Activated CD8-positive, alpha-beta memory T cell treated with anti-CD3 and anti-CD28 coated beads, Interleukin-2, amount 10 ng/mL, durations not matched to agents 7 days and 5 days (primary cell): Measurements from ENCODE around the gene ZNF385B. TPM values are rescaled to one million over a fixed set of nuclear protein-coding genes. Genes with fewer than 3 reads are reported as not detected.

Source experiments
- ATAC-seq: fragments of 150-1000 bp; cut with Tn5 transposase; one replicate; pipeline ENCODE4 v1.10.0; 2021; ENCODE audit warnings: moderate library complexity
- CTCF ChIA-PET: fragments of 350-600 bp; sonication (Branson Sonifier 250); formaldehyde crosslinking; loops from one replicate; lab custom pipeline; 2021; ENCODE audit warnings: antibody characterized with exemption; lab: Charles Lee
- DNase-seq: peaks from one replicate; pipeline ENCODE4 v3.0.0-alpha.2; 2020
- H3K27ac Mint-ChIP-seq: one replicate; pipeline ENCODE4 v1.8.0; 2021; ENCODE audit warnings: mild to moderate bottlenecking, mixed read lengths
- H3K27me3 Mint-ChIP-seq: one replicate; pipeline ENCODE4 v1.8.0; 2021; ENCODE audit warnings: mixed read lengths
- H3K36me3 Mint-ChIP-seq: one replicate; pipeline ENCODE4 v1.8.0; 2021; ENCODE audit warnings: mild to moderate bottlenecking, mixed read lengths
- H3K4me1 Mint-ChIP-seq: one replicate; pipeline ENCODE4 v1.8.0; 2021; ENCODE audit warnings: mixed read lengths
- H3K4me3 Mint-ChIP-seq: one replicate; pipeline ENCODE4 v1.8.0; 2021; ENCODE audit warnings: mild to moderate bottlenecking, moderate library complexity, mixed read lengths
- H3K9me3 Mint-ChIP-seq: one replicate; pipeline ENCODE4 v1.8.0; 2022; ENCODE audit warnings: low read depth, mixed read lengths
- total RNA-seq, 2 experiments: library from RNA; stranded (reverse); gene quantifications; one replicate each; pipeline ENCODE4 v1.2.3, GENCODE V29; 2021

ZNF385B gene
- total RNA-seq, 2 experiments from 2014 or later, result not detected

DNA sequence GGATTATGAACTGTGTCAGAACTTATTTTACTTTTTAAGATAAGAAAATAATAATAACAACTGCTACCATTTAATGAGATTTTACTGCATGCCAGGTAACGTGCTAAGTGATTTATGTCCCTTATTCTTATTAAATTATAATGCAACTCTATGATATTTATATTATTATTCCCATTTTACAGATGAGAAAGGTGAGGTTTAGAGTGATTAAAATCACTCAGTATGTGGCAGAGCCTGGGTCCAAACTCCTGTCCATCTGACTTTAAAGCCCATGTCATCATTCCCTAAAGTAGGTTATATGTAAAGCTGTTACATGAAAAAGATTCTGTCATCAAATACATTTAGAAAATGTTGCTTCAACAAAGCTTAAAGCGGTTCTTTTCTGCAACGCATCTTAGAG is 308.0 kb downstream of the ZNF385B start:
- no peaks in the 10 kb centered on the region for H3K9me3 Mint-ChIP-seq
- no peak overlapping the region for H3K27ac Mint-ChIP-seq
- H3K4me3 Mint-ChIP-seq, result no peak overlapping the region
- no peak for ATAC-seq
- no peaks in the 10 kb centered on the region for H3K36me3 Mint-ChIP-seq
- no peaks in the 10 kb centered on the region for H3K4me1 Mint-ChIP-seq
- DNase-seq, result no peak
- H3K27me3 Mint-ChIP-seq, result no peaks in the 10 kb centered on the region
- CTCF ChIA-PET, result no interaction called here

DNA sequence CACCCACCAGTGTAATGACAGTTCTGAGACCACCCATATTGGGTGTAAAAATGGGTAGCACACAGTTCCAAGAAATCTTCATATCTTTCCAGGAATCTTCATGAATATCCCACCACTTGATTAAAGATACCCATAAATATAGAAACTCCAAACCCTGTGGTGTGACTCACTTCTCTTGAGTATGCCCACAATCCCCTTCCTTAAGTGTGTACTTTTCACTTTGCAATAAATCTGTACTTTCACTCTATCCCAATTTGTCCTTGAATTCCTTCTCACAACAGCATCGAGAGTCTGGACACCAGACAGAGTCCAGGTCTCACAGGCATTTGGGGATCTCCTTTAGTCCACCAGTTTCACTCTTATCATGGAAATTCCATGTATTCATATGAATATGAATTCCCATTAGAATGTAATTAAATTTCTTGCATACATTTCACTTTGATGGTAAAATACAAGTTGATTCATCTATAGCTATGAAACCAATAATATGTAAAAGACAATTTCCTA is 309.8 kb downstream of the ZNF385B start:
- H3K4me3 Mint-ChIP-seq, result no peak overlapping the region
- H3K27ac Mint-ChIP-seq, result no peak overlapping the region
- no peaks in the 10 kb centered on the region for H3K27me3 Mint-ChIP-seq
- no peak for DNase-seq
- no peaks in the 10 kb centered on the region for H3K4me1 Mint-ChIP-seq
- H3K36me3 Mint-ChIP-seq, result no peaks in the 10 kb centered on the region
- no peak for ATAC-seq
- H3K9me3 Mint-ChIP-seq, result no peaks in the 10 kb centered on the region
- CTCF ChIA-PET, result no interaction called here

DNA sequence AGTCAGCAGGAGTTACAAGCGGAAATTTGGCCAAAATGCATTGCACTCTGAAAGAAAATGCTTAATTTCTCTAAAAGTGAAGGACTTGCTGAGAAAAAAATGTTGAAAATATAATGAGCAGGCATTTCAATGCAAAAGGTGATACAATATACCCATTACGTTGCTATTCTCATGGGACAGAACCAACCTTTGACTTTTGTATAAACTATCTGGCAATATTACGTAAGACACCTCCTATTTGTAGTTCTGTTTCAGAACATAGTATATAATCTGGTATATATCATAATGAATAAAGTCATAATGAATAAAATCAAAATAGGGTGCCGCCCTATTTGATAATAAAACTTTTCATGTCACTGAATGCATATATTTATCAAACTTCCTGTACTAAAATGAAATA is 310.6 kb downstream of the ZNF385B start:
- Mint-ChIP-seq H3K4me1 (no peaks in the 10 kb centered on the region), H3K27ac (no peak overlapping the region), H3K27me3 (no peaks in the 10 kb centered on the region), H3K36me3 (no peaks in the 10 kb centered on the region), H3K4me3 (no peak overlapping the region), H3K9me3 (no peaks in the 10 kb centered on the region)
- no peak for DNase-seq
- CTCF ChIA-PET, result no interaction called here
- ATAC-seq, result no peak

DNA sequence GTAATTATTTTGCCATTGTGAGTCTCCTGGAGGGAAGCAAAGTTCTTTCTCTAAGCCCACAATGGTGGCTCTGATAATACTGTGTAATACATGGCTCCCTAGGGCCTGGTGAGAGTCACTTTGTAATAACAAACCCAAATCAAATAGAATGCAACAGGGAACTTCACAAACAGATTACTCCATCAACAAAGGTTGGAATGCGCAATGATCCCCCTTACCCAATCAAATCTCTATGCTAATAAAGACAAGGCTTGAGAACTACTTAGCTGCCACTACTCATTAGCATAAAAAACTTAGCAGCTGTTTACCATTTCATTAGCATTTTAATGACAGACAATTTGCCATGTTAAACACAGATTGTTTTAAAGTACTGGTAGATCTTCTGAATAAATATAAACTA is 311.2 kb downstream of the ZNF385B start:
- Mint-ChIP-seq H3K9me3 (no peaks in the 10 kb centered on the region), H3K4me1 (no peaks in the 10 kb centered on the region), H3K36me3 (no peaks in the 10 kb centered on the region), H3K27me3 (no peaks in the 10 kb centered on the region), H3K27ac (no peak overlapping the region), H3K4me3 (no peak overlapping the region)
- no peak for DNase-seq
- no peak for ATAC-seq
- CTCF ChIA-PET, result interaction anchor here (0.7 kb wide), 1 partner anchor 628 kb away, joined by 3 read pairs; no protein-coding TSS in a partner anchor

DNA sequence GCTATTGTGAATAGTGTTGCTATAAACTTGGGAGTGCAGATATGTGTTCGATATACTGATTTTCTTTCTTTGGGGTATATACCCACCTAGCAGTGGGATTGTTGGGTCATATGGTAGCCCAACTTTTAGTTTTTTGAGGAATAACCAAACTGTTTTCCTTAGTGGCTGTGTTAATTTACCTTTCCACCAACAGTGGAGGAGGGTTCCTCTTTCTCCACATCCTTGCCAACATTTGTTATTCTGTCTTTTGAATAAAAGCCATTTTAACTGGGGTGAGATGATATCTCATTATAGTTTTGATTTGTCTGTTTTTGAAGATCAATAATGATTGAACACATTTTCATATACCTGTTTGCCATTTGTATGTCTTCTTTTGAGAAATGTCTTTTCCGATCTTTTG is 314.8 kb downstream of the ZNF385B start:
- Mint-ChIP-seq H3K4me1 (no peaks in the 10 kb centered on the region), H3K4me3 (no peak overlapping the region), H3K27ac (no peak overlapping the region), H3K27me3 (no peaks in the 10 kb centered on the region), H3K36me3 (no peaks in the 10 kb centered on the region), H3K9me3 (no peaks in the 10 kb centered on the region)
- CTCF ChIA-PET, result no interaction called here
- DNase-seq (no peak), ATAC-seq (no peak)

DNA sequence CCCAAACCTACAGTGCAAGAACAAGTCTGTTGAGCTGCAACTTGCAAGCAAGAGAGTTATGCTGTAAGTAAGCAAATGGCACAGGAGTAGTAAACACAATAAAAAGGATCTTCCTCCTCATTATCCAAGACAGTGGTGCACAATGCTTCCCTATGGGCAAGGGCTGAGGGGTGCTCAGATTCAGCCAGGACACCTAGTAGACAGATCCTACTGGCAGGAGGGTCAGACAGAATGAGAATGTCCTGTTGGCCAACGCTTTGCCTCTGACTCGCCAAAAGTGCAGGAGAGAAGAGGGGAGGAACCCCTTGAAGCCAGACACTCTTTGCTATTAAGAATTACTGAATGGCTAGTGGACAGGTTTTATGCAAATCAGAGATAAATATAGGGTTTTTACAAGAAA is 316.4 kb downstream of the ZNF385B start:
- H3K27me3 Mint-ChIP-seq, result no peaks in the 10 kb centered on the region
- H3K9me3 Mint-ChIP-seq, result no peaks in the 10 kb centered on the region
- H3K27ac Mint-ChIP-seq, result no peak overlapping the region
- DNase-seq, result no peak
- CTCF ChIA-PET, result no interaction called here
- no peak for ATAC-seq
- no peak overlapping the region for H3K4me3 Mint-ChIP-seq
- no peaks in the 10 kb centered on the region for H3K4me1 Mint-ChIP-seq
- no peaks in the 10 kb centered on the region for H3K36me3 Mint-ChIP-seq

DNA sequence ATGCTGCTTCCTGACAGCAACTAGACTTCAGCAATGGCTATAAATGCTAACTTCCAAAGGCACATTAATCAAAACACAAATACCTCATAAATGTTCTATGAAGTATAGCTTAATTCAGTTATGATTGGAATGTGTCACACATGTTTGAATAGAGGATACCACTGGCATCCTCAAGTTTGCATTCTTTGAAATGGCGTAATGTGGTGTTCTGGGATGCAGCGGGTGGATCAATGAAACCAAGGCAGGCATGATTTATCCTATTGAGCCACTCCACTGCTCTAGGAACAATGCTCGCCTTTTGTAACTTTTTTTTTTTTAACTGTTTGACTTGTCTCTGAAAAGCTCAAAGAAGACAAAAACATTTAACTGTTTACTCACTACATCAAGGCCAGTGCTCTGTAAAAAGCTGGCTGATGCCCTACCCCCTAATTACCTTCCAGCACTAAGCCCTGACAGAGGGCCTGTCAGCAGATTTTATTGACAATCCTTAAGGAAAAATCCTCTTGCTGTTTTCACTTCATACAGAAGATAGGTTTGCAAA is 318.0 kb downstream of the ZNF385B start:
- Mint-ChIP-seq H3K4me1 (no peaks in the 10 kb centered on the region), H3K27ac (no peak overlapping the region), H3K9me3 (no peaks in the 10 kb centered on the region), H3K27me3 (no peaks in the 10 kb centered on the region), H3K4me3 (no peak overlapping the region), H3K36me3 (no peaks in the 10 kb centered on the region)
- no peak for ATAC-seq
- no peak for DNase-seq
- CTCF ChIA-PET, result no interaction called here

DNA sequence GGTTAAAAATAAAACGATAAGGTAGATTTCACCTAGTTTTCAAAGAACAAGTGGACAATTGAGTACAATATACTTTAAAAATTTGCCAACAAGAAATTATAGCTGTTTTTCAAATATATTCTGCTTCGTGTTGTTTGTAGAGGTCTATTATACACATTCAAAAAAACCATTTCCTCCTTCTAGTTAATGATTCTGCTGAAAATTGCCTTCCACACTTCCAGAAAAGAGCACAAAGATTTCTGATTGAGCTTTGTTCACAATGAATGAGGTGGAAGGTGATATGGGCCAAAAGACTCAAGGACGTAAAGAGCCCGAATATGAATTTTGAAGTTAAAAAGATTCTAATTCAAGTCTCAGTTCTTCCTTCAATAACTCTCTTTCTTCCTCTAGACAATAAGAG is 319.8 kb downstream of the ZNF385B start:
- ATAC-seq (no peak), DNase-seq (no peak)
- no peaks in the 10 kb centered on the region for H3K27me3 Mint-ChIP-seq
- CTCF ChIA-PET, result no interaction called here
- H3K27ac Mint-ChIP-seq, result no peak overlapping the region
- H3K36me3 Mint-ChIP-seq, result no peaks in the 10 kb centered on the region
- H3K4me3 Mint-ChIP-seq, result no peak overlapping the region
- no peaks in the 10 kb centered on the region for H3K4me1 Mint-ChIP-seq
- no peaks in the 10 kb centered on the region for H3K9me3 Mint-ChIP-seq

DNA sequence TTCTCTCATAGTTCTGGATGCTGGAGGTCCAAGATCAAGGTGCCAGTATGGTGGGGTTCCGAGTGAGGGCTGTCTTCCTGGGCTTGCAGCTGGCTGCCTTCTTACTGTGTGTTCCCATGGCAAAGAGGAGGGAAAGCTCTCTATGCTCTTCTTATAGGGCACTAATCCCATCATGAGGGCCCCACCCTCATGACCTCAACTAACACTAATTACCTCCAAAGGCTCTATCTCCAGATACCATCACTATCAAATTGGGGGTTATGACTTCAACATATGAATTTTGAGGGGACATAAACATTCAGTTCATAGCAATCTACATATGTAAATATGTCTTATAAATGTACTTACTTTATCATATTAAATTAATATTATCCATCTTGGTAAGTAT is 322.3 kb downstream of the ZNF385B start:
- CTCF ChIA-PET, result no interaction called here
- no peaks in the 10 kb centered on the region for H3K9me3 Mint-ChIP-seq
- no peaks in the 10 kb centered on the region for H3K36me3 Mint-ChIP-seq
- ATAC-seq, result no peak
- no peak for DNase-seq
- no peaks in the 10 kb centered on the region for H3K27me3 Mint-ChIP-seq
- no peak overlapping the region for H3K4me3 Mint-ChIP-seq
- no peaks in the 10 kb centered on the region for H3K4me1 Mint-ChIP-seq
- H3K27ac Mint-ChIP-seq, result no peak overlapping the region

DNA sequence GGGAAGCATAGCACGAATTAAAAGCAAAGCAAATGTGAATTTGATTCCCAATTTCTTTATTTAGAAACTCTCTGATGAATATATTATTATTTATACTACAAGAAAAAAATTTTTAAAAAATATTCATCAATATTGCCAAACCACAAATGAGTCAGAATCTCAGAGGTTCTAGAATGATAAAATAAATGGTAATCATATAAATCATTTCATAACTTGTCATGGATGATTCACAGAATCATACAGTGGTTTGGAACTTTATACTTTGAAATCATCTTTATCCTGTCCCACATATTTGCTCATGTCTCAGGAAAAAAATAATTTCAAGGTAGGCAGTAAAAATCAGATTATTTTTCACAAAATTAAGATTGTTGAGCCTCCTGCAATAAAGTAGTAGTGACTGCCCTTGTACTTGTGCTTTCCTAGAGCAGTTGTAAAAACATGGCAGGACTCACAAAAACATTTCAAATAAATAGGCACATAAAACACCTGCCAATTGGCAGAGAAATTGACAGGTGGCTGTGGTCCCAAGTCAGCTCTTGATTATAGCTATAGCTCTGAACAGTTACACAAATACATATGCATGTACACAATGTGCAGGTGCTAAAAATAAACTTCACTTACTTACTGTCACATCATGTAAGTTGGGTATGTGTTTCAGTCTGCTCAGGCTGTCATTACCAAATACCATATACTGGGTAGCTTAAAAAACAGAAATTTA is 322.8 kb downstream of the ZNF385B start:
- Mint-ChIP-seq H3K4me1 (no peaks in the 10 kb centered on the region), H3K27me3 (no peaks in the 10 kb centered on the region), H3K9me3 (no peaks in the 10 kb centered on the region), H3K27ac (no peak overlapping the region), H3K36me3 (no peaks in the 10 kb centered on the region), H3K4me3 (no peak overlapping the region)
- CTCF ChIA-PET, result no interaction called here
- ATAC-seq, result no peak
- DNase-seq, result no peak

DNA sequence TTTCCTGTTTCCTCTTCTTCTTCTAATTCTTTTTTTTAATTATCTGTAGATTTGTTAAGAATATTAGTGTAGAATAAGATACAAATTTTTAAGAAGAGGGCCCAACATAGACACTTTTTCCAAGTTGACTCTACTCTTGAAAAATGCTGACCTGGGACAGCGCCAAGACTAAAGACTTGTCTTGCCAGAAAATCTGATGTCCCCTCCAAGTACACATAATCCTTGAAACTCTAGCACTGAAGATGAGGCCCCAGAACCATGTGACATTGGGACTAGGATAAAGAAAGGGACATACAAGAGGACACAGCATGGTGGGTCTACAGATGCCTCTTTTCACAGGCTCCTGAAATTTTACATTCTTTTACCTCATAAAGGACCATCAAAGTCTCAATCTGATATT is 325.2 kb downstream of the ZNF385B start:
- Mint-ChIP-seq H3K9me3 (no peaks in the 10 kb centered on the region), H3K27me3 (no peaks in the 10 kb centered on the region), H3K36me3 (no peaks in the 10 kb centered on the region), H3K4me1 (no peaks in the 10 kb centered on the region), H3K4me3 (no peak overlapping the region), H3K27ac (no peak overlapping the region)
- DNase-seq, result no peak
- ATAC-seq, result no peak
- CTCF ChIA-PET, result no interaction called here

DNA sequence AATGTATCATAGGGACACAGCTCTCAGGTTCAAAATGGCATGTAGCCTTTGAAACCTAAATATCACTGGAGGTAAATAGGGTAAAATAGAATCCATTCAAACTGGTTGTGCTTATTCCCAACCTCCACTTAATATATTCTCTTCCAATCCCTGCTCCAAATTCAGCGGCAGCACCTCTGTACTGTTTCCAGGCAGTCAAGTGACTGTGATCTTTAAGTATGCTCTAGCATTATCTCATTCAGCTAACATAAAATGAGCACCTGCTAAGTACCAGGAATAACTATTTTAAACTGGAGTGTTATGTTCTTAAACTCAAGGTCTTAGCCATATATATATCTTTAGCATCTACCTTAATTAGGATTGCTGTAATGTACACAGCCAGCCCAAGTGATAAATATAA is 327.5 kb downstream of the ZNF385B start:
- no peaks in the 10 kb centered on the region for H3K27me3 Mint-ChIP-seq
- H3K36me3 Mint-ChIP-seq, result no peaks in the 10 kb centered on the region
- ATAC-seq (no peak), DNase-seq (no peak)
- no peak overlapping the region for H3K27ac Mint-ChIP-seq
- H3K4me1 Mint-ChIP-seq, result no peaks in the 10 kb centered on the region
- CTCF ChIA-PET, result no interaction called here
- H3K9me3 Mint-ChIP-seq, result no peaks in the 10 kb centered on the region
- H3K4me3 Mint-ChIP-seq, result no peak overlapping the region

DNA sequence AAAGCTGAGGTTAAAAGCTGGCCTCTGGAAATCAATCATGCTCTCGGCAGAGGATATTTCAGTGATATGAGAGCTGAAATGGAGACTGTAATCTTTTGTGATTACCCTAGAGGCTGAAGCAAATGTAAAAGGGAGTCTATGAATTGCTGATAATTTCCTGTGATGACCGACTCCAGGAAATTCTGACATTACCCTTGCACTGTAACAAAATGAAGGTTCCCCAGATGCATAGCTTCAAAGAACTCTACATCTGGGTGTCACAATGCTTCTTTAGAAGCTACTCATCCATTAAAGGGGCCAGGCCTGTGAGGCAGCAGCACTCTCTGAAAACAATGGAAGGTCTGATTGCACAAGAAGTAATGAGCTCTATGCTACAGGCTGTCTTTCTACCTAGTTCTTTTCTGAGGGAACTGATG is 328.5 kb downstream of the ZNF385B start:
- DNase-seq (no peak), ATAC-seq (no peak)
- Mint-ChIP-seq H3K9me3 (no peaks in the 10 kb centered on the region), H3K4me1 (no peaks in the 10 kb centered on the region), H3K4me3 (no peak overlapping the region), H3K27ac (no peak overlapping the region), H3K27me3 (no peaks in the 10 kb centered on the region), H3K36me3 (no peaks in the 10 kb centered on the region)
- CTCF ChIA-PET, result no interaction called here

DNA sequence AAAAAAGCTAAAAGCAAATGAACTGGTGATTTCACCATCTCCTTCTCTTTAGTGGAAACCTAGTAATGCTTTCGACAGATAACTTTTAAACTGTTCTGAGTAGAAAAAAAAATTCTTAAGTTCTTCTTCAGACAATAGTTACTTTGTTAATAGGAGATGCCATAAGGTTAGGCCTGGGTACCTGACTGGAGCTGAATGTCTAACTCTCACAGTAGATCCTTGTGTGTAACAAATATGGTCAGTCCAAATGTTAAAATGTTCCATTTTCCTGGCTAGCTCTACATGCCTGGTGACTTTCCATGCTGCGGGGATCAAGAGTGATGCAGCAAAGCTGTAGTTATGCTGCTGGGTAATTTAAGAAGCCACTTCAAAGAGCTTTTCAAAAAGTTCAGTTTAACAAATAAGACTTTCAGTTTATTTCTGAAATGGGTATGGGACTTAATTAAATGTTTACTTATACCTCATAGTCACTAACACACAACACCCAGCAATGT is 332.8 kb downstream of the ZNF385B start:
- DNase-seq (no peak), ATAC-seq (no peak)
- Mint-ChIP-seq H3K9me3 (no peaks in the 10 kb centered on the region), H3K27ac (no peak overlapping the region), H3K36me3 (no peaks in the 10 kb centered on the region), H3K4me1 (no peaks in the 10 kb centered on the region), H3K27me3 (no peaks in the 10 kb centered on the region), H3K4me3 (no peak overlapping the region)
- CTCF ChIA-PET, result no interaction called here
